ENCODE results near the gene ARHGAP8.

Gene ARHGAP8

GRCh38 chr22:44831885-44832284, 79.5 kb downstream of the ARHGAP8 start:
- Histone ChIP-seq H3K27ac (ENCODE audit: low read depth, low read length, severe bottlenecking) (no peak overlapping the region), H3K36me3 (ENCODE audit: control insufficient read depth, insufficient read depth, low read length) (no peaks in the 10 kb centered on the region), H3K4me1 (ENCODE audit: control insufficient read depth, insufficient read depth, low read length, poor library complexity, severe bottlenecking) (no peaks in the 10 kb centered on the region), H3K4me3 (ENCODE audit: extremely low read depth, insufficient read depth, low read length, poor library complexity, severe bottlenecking) (no peak overlapping the region), H3K9me3 (ENCODE audit: control insufficient read depth, low read length) (no peaks in the 10 kb centered on the region)
- WGBS, 2 experiments (ENCODE audit: insufficient coverage in 2 of 2): no CpG with 5 or more reads among the region's 1 CpG

DNA sequence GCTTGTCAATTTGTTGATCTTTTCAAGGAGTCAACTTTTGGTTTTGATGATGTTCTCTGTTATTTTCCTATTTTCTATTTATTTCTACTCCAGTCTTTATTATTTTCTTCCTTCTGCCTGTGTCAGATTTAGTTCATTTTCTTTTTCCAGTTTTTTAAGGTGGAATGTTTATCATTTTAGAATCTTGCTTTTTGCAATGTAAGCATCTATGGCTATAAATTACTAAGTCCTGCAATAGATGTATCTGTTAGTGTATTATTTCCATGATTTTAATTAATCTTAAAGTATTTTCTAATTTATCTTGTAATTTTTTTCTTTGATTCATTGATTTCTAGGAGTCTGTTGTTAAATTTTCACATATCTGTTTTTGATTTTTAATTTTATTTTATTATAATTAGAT, 81.7 kb downstream of the ARHGAP8 start:
- Histone ChIP-seq H3K4me1 (ENCODE audit: control insufficient read depth, insufficient read depth, low read length, poor library complexity, severe bottlenecking) (no peaks in the 10 kb centered on the region), H3K9me3 (ENCODE audit: control insufficient read depth, low read length) (no peaks in the 10 kb centered on the region), H3K4me3 (ENCODE audit: extremely low read depth, insufficient read depth, low read length, poor library complexity, severe bottlenecking) (no peak overlapping the region), H3K27ac (ENCODE audit: low read depth, low read length, severe bottlenecking) (no peak overlapping the region), H3K36me3 (ENCODE audit: control insufficient read depth, insufficient read depth, low read length) (no peaks in the 10 kb centered on the region)

DNA sequence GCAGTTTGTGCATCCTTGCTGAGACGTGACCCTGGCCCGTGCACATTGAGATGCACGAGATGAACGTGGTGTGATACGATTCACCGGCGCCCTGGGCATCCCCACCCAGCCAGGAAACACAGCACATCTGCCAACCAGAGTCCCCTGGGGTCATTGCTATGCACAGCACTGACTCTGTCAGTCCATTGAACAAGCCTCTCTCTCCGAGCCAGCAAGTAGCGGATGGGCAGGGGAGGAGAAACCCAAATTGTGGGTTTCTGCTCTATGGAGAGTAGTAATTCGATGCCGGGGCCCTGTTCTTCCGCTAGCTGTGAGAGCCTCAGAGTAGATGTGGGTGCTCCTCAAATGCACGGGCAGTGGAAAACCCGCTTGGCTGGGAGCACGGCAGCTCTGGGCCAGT, 85.1 kb downstream of the ARHGAP8 start:
- WGBS, 2 experiments (ENCODE audit: insufficient coverage in 2 of 2): 93 to 94% methylated on average over 13 to 14 of the region's 15 CpGs
- no peak overlapping the region for H3K27ac ChIP-seq (ENCODE audit: low read depth, low read length, severe bottlenecking)
- H3K4me3 ChIP-seq (ENCODE audit: extremely low read depth, insufficient read depth, low read length, poor library complexity, severe bottlenecking): no peak overlapping the region
- H3K36me3 ChIP-seq (ENCODE audit: control insufficient read depth, insufficient read depth, low read length): no peaks in the 10 kb centered on the region
- H3K9me3 ChIP-seq (ENCODE audit: control insufficient read depth, low read length): no peaks in the 10 kb centered on the region
- H3K4me1 ChIP-seq (ENCODE audit: control insufficient read depth, insufficient read depth, low read length, poor library complexity, severe bottlenecking): no peaks in the 10 kb centered on the region

GRCh38 chr22:44838316-44839016, 86.1 kb downstream of the ARHGAP8 start:
- H3K36me3 ChIP-seq (ENCODE audit: control insufficient read depth, insufficient read depth, low read length): no peaks in the 10 kb centered on the region
- no peak overlapping the region for H3K27ac ChIP-seq (ENCODE audit: low read depth, low read length, severe bottlenecking)
- 89 to 90% methylated on average over 14 to 16 of the region's 16 CpGs for WGBS, 2 experiments (ENCODE audit: insufficient coverage in 2 of 2)
- H3K4me3 ChIP-seq (ENCODE audit: extremely low read depth, insufficient read depth, low read length, poor library complexity, severe bottlenecking): no peak overlapping the region
- H3K9me3 ChIP-seq (ENCODE audit: control insufficient read depth, low read length): no peaks in the 10 kb centered on the region
- no peaks in the 10 kb centered on the region for H3K4me1 ChIP-seq (ENCODE audit: control insufficient read depth, insufficient read depth, low read length, poor library complexity, severe bottlenecking)

DNA sequence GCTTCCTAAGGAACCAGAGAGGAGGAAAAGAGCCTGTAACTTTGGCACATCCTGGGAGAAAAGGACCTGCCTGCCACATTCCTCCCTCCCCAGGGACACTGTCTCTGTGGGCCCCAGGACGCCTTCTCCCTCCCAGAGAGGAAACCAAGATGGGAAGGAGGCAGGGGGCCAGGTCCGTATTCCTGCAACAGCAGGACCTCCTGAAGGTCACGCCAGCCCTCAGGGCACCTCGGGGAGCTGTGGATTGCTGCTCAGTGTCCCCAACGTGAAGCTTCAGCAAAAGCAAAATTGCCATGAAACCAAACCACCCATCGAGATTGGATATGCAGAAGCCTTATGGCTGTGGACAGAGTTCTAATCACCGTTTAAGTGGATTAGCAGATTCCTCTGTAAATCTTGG, 86.7 kb downstream of the ARHGAP8 start:
- Histone ChIP-seq H3K4me3 (ENCODE audit: extremely low read depth, insufficient read depth, low read length, poor library complexity, severe bottlenecking) (no peak overlapping the region), H3K27ac (ENCODE audit: low read depth, low read length, severe bottlenecking) (no peak overlapping the region), H3K9me3 (ENCODE audit: control insufficient read depth, low read length) (no peaks in the 10 kb centered on the region), H3K4me1 (ENCODE audit: control insufficient read depth, insufficient read depth, low read length, poor library complexity, severe bottlenecking) (no peaks in the 10 kb centered on the region), H3K36me3 (ENCODE audit: control insufficient read depth, insufficient read depth, low read length) (no peaks in the 10 kb centered on the region)
- 81 to 82% methylated on average over 6 of the region's 7 CpGs for WGBS, 2 experiments (ENCODE audit: insufficient coverage in 2 of 2)

DNA sequence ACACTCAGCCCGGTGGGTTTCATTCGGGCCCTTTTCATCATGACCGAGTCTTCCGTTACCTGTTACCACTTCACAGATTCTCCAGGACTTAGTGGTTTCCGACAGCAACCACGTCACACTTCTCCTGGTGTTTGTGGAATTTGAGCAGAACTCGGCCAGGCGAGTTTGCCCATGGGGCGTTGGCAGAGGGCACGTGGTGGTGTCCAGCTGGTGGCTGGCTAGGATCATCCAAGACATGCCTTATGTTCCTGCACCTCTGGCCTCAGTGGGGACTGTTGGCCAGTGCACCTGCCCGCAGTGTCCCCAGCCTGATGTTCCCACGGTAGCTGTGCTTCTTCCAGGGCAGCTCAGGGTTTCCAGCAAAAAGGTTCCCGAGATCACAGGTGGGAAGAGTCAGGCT, 87.3 kb downstream of the ARHGAP8 start:
- no peaks in the 10 kb centered on the region for H3K9me3 ChIP-seq (ENCODE audit: control insufficient read depth, low read length)
- H3K27ac ChIP-seq (ENCODE audit: low read depth, low read length, severe bottlenecking): no peak overlapping the region
- H3K36me3 ChIP-seq (ENCODE audit: control insufficient read depth, insufficient read depth, low read length): no peaks in the 10 kb centered on the region
- 95 to 98% methylated on average over 12 to 13 of the region's 13 CpGs for WGBS, 2 experiments (ENCODE audit: insufficient coverage in 2 of 2)
- no peak overlapping the region for H3K4me3 ChIP-seq (ENCODE audit: extremely low read depth, insufficient read depth, low read length, poor library complexity, severe bottlenecking)
- no peaks in the 10 kb centered on the region for H3K4me1 ChIP-seq (ENCODE audit: control insufficient read depth, insufficient read depth, low read length, poor library complexity, severe bottlenecking)

GRCh38 chr22:44840611-44841322, 88.4 kb downstream of the ARHGAP8 start:
- Histone ChIP-seq H3K4me3 (ENCODE audit: extremely low read depth, insufficient read depth, low read length, poor library complexity, severe bottlenecking) (no peak overlapping the region), H3K4me1 (ENCODE audit: control insufficient read depth, insufficient read depth, low read length, poor library complexity, severe bottlenecking) (no peaks in the 10 kb centered on the region), H3K9me3 (ENCODE audit: control insufficient read depth, low read length) (no peaks in the 10 kb centered on the region), H3K36me3 (ENCODE audit: control insufficient read depth, insufficient read depth, low read length) (no peaks in the 10 kb centered on the region), H3K27ac (ENCODE audit: low read depth, low read length, severe bottlenecking) (no peak overlapping the region)
- 88 to 89% methylated on average over 20 to 30 of the region's 30 CpGs for whole genome bisulfite sequencing, 2 experiments (ENCODE audit: insufficient coverage in 2 of 2)

DNA sequence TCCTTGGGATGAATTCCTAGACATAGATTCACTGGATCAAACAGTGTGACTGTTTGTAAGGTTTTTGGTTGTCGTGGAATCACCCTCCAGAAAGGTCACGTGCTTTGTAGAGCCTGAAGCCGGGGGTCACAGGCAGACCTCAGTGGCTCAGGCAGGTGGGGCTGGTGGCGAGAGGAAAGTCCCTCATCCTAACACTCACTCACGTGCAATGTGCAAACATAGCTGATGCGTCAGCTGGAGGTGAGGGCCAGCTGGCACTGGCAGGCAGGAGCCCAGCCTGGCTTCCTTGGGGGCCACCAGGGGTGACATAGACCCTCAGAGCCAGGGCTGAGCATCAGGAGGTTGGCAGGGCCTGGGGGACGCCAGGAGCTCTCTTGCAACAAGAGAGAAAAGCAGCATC, 90.0 kb downstream of the ARHGAP8 start:
- no peaks in the 10 kb centered on the region for H3K9me3 ChIP-seq (ENCODE audit: control insufficient read depth, low read length)

DNA sequence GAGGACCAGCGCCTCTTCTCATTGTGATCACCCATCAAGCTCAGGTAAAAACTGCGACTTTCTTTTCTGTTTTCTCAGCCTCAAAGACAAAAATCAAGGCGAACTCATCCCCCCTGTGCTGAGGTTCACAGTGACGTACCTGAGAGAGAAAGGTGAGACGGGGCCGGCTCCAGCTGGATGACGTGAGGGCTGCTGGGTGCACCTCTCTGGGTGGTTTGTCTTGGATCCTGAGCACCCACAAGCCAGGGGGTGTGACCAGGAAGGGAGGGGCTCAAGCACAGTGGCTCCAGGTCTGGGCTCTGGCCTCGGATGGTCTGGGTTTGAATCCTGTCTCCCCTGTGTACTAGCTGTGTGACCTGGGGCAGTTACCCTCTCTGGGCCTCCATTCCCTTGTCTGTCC, 92.8 kb downstream of the ARHGAP8 start:
- H3K9me3 ChIP-seq (ENCODE audit: control insufficient read depth, low read length): no peaks in the 10 kb centered on the region
- H3K4me1 ChIP-seq (ENCODE audit: control insufficient read depth, insufficient read depth, low read length, poor library complexity, severe bottlenecking): no peaks in the 10 kb centered on the region
- H3K4me3 ChIP-seq (ENCODE audit: extremely low read depth, insufficient read depth, low read length, poor library complexity, severe bottlenecking): no peak overlapping the region
- H3K27ac ChIP-seq (ENCODE audit: low read depth, low read length, severe bottlenecking): no peak overlapping the region
- WGBS, 2 experiments (ENCODE audit: insufficient coverage in 2 of 2): 89 to 94% methylated on average over 6 to 7 of the region's 8 CpGs
- H3K36me3 ChIP-seq (ENCODE audit: control insufficient read depth, insufficient read depth, low read length): no peaks in the 10 kb centered on the region

More for the DNA sequence above, 90.0 kb downstream of the ARHGAP8 start:
- H3K4me3 ChIP-seq (ENCODE audit: extremely low read depth, insufficient read depth, low read length, poor library complexity, severe bottlenecking): no peak overlapping the region
- H3K36me3 ChIP-seq (ENCODE audit: control insufficient read depth, insufficient read depth, low read length): no peaks in the 10 kb centered on the region
- no peak overlapping the region for H3K27ac ChIP-seq (ENCODE audit: low read depth, low read length, severe bottlenecking)
- WGBS, 2 experiments (ENCODE audit: insufficient coverage in 2 of 2): 87 to 95% methylated on average over 5 to 6 of the region's 7 CpGs
- no peaks in the 10 kb centered on the region for H3K4me1 ChIP-seq (ENCODE audit: control insufficient read depth, insufficient read depth, low read length, poor library complexity, severe bottlenecking)

DNA sequence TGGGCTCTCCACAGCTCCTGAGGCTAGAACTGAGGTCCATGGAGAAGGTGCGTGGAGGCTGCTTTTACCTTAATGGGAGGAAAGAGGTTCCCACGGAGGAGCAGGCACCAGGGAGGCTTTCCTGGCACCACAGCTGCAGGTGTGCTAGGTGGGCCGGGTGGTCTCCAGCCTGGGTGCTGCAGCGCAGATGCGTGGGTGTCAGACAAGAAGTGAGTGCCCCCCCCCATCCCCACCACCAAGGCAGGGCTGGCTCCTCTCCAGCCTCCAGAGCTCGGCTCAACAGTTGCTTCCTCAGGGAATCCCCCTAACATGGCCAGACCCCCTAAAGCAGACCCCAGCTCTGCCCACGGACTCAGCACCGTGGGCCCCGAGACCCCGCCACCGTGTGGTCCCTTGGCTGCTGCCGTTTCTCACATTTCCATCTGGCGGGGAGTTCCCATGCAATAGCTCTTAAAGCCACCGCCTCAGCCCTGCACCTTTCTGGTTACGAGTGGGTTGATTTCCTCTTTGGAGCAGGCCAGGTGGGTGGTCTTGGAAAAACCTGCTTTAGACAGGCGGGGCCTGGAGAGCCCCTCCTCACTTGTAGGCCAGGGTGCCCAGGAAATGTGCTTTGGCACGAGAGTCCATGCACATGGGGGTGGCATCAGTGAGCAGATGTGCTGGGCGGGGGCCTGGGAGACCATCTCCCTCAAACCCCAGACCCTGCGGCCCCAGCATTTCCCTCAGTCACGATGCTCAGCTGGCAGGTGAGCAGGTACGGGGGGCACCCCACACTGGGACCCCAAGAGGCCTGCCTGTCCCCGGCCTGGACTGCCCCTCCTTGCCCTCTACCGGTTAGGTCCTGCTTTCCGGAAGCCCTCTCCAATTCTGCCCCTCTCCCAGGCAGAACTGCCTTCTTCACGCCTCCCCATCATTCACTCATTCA, 93.7 kb downstream of the ARHGAP8 start:
- H3K27ac ChIP-seq (ENCODE audit: low read depth, low read length, severe bottlenecking): no peak overlapping the region
- 90 to 93% methylated on average over 19 to 22 of the region's 25 CpGs for WGBS, 2 experiments (ENCODE audit: insufficient coverage in 2 of 2)
- H3K9me3 ChIP-seq (ENCODE audit: control insufficient read depth, low read length): no peaks in the 10 kb centered on the region
- H3K4me1 ChIP-seq (ENCODE audit: control insufficient read depth, insufficient read depth, low read length, poor library complexity, severe bottlenecking): no peaks in the 10 kb centered on the region
- H3K4me3 ChIP-seq (ENCODE audit: extremely low read depth, insufficient read depth, low read length, poor library complexity, severe bottlenecking): no peak overlapping the region
- no peaks in the 10 kb centered on the region for H3K36me3 ChIP-seq (ENCODE audit: control insufficient read depth, insufficient read depth, low read length)
